HG03442 (cell line): Measurements from ENCODE around the gene CSAD.
"Not testable (repeated sequence)": the region's sequence is repeated elsewhere in the genome, so short reads cannot be mapped to it uniquely, and the experiment has no call there.

Experiments
- ATAC-seq: cut with Tn5 transposase; IDR thresholded peaks from one replicate; pipeline ENCODE4 v1.9.1; 2021; ENCODE audit warnings: mild to moderate bottlenecking, moderate library complexity; ENCODE audit not compliant: unreplicated experiment

CSAD gene

DNA sequence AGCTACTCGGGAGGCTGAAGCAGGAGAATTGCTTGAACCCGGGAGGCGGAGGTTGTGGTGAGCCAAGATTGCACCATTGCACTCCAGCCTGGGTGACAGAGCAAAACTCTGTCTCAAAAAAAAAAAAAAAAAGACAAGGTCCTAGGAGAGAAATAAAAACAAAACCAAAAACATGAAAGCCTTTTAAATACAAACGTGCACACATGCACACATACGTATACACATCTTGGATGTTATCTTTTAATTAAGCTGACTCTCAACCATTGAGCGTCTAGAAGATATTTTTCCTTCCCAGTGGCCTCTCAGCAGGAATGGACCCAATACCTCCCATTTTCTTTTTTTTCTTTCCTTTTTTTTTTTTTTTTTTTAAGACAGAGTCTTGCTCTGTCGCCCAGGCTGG, 68.3 kb downstream of the CSAD start:
- not testable (repeated sequence) for ATAC-seq
